ENCODE data around the gene AMD1.

DNA sequence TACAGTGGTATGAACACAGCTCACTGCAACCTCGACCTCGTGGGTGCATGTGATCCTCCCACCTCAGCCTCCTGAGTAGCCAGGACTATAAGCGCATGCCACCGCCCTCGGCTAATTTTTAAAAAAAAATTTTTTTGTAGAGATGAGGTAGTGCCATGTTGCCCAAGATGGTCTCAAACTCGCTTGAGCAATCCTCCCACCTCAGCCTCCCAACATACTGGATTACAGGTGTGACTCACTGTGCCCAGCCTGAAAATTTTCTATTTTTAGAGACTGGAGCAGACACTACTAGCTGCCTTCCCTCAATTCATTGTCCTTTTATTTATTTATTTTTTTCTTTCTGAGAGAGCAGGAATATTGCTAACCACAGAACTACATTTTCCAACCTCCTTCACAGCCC, 63.6 kb downstream of the AMD1 start:
- TF ChIP-seq POLR2AphosphoS5 (IDR thresholded peaks at IDR 0.05; ENCODE audit: borderline replicate concordance, low read depth, low read length) (no peak), EZH2 (IDR thresholded peaks at IDR 0.05) (no peak), FOXP2 (optimal IDR thresholded peaks at IDR 0.05; ENCODE audit: control extremely low read depth, extremely low read length, insufficient read depth) (no peak)

Measured in SK-N-MC (cell line).